CD4-positive, CD25-positive, alpha-beta regulatory T cell (primary cell): ENCODE measurements around the gene TECPR1. TPM values are rescaled to one million over a fixed set of nuclear protein-coding genes. Genes with fewer than 3 reads are reported as not detected.

Source experiments
- ATAC-seq, 2 donors: fragments of 150-1000 bp; cut with Tn5 transposase; one replicate each; pipeline ENCODE4 v1.10.0; 2021; ENCODE audit warnings: low read depth in 2 of 2, moderate number of reproducible peaks in 2 of 2, moderate library complexity in 1 of 2
- DNase-seq, 3 donors: peaks; one replicate each; pipeline versions ENCODE4 v3.0.0 to v3.0.0-alpha.2; 2012 to 2022; ENCODE audit warnings: mixed read lengths in 1 of 3
- H3K27ac ChIP-seq: one replicate; pipeline ENCODE4 v1.7.0; 2013; ENCODE audit warnings: mild to moderate bottlenecking, low read length; ENCODE audit not compliant: insufficient read depth, poor library complexity, severe bottlenecking
- H3K27me3 ChIP-seq: one replicate; pipeline ENCODE4 v1.7.0; 2013; ENCODE audit warnings: low read length; ENCODE audit not compliant: control insufficient read depth, insufficient read depth
- H3K36me3 ChIP-seq: one replicate; pipeline ENCODE4 v1.7.0; 2013; ENCODE audit warnings: mild to moderate bottlenecking, low read length, moderate library complexity; ENCODE audit not compliant: control insufficient read depth, insufficient read depth
- H3K4me1 ChIP-seq: 2 replicates; pipeline ENCODE4 v1.7.0; 2013; ENCODE audit warnings: mild to moderate bottlenecking, low read length; ENCODE audit not compliant: insufficient read depth, control insufficient read depth, poor library complexity, severe bottlenecking
- H3K4me3 ChIP-seq: one replicate; pipeline ENCODE4 v1.7.0; 2013; ENCODE audit warnings: low read depth, mild to moderate bottlenecking, low read length, moderate library complexity
- H3K9me3 ChIP-seq, 2 experiments: 1 replicate in 1 of 2; 2 replicates in 1 of 2; pipeline ENCODE4 v1.7.0; 2013; ENCODE audit warnings: low read length in 2 of 2, mild to moderate bottlenecking in 1 of 2, moderate library complexity in 1 of 2; ENCODE audit not compliant: control insufficient read depth in 2 of 2
- H3K27ac Mint-ChIP-seq, 3 donors: one replicate each; pipeline ENCODE4 v1.8.0; 2020 to 2022; ENCODE audit warnings: mild to moderate bottlenecking in 3 of 3, mixed read lengths in 3 of 3, moderate library complexity in 2 of 3
- H3K27me3 Mint-ChIP-seq: one replicate; pipeline ENCODE4 v1.8.0; 2022; ENCODE audit warnings: mild to moderate bottlenecking, mixed read lengths
- H3K36me3 Mint-ChIP-seq: one replicate; pipeline ENCODE4 v1.8.0; 2020; ENCODE audit warnings: mixed read lengths
- H3K4me1 Mint-ChIP-seq, 4 donors: one replicate each; pipeline ENCODE4 v1.8.0; 2020 to 2022; ENCODE audit warnings: mixed read lengths in 4 of 4, mild to moderate bottlenecking in 1 of 4
- H3K4me3 Mint-ChIP-seq, 4 donors: one replicate each; pipeline ENCODE4 v1.8.0; 2020 to 2022; ENCODE audit warnings: mild to moderate bottlenecking in 4 of 4, mixed read lengths in 4 of 4, moderate library complexity in 3 of 4
- H3K9me3 Mint-ChIP-seq, 7 donors: one replicate each; pipeline ENCODE4 v1.8.0; 2020 to 2022; ENCODE audit warnings: mixed read lengths in 7 of 7, mild to moderate bottlenecking in 3 of 7, moderate library complexity in 2 of 7
- polyA plus RNA-seq, 4 donors: library from polyadenylated mRNA; unstranded; fragments of 300-500 nt; fragmentation: Illumina TruSeq; gene quantifications; one replicate each; pipeline ENCODE4 v1.2.3, GENCODE V29; 2021
- total RNA-seq: library from RNA; stranded (reverse); gene quantifications from one replicate; pipeline ENCODE4 v1.2.3, GENCODE V29; 2022

The TECPR1 gene
- total and polyA plus RNA-seq, 5 donors from 2014 or later: 11.0 to 118 (median 20.1) TPM

DNA sequence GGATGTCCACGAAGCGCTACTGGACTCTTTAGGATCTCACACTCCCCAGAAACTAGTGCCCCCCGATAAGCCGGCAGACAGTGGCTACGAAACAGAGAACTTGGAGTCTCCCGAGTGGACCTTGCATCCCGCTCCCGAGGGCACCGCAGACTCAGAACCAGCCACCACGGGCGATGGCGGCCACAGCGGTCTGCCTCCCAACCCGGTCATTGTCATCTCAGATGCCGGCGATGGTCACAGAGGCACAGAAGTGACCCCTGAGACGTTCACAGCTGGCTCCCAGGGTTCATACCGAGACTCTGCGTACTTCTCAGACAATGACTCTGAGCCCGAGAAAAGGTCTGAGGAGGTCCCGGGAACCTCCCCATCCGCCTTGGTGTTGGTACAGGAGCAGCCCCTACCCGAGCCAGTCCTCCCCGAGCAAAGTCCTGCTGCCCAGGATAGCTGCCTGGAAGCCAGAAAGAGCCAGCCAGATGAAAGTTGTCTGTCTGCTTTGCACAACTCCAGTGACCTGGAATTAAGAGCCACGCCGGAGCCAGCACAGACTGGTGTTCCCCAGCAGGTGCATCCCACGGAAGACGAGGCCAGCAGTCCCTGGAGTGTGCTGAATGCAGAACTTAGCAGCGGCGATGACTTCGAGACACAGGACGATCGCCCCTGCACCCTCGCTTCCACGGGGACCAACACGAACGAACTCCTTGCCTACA lies 58.4 kb downstream of the TECPR1 start:
- Mint-ChIP-seq H3K27me3 (no peaks in the 10 kb centered on the region), H3K9me3 (peaks cover 0 to 1% (median 0%) of the 10 kb centered on the region in 7 donors), H3K27ac (no peak overlapping the region), H3K4me3 (no peak overlapping the region), H3K36me3 (peaks cover 43% of the 10 kb centered on the region), H3K4me1 (peaks cover 0 to 14% (median 5%) of the 10 kb centered on the region in 4 donors)
- Histone ChIP-seq H3K36me3 (peaks cover 66% of the 10 kb centered on the region), H3K9me3 (no peaks in the 10 kb centered on the region), H3K4me3 (no peak overlapping the region), H3K27me3 (no peaks in the 10 kb centered on the region), H3K27ac (no peak overlapping the region), H3K4me1 (no peaks in the 10 kb centered on the region)
- ATAC-seq (no peak), DNase-seq (no peak)

- H3K27me3 ChIP-seq: no peaks in the 10 kb centered on the region
- no peaks in the 10 kb centered on the region for H3K9me3 ChIP-seq
- Mint-ChIP-seq H3K4me1 (peaks cover 0 to 14% (median 5%) of the 10 kb centered on the region in 4 donors), H3K27me3 (no peaks in the 10 kb centered on the region), H3K9me3 (peaks cover 0 to 1% (median 0%) of the 10 kb centered on the region in 7 donors), H3K4me3 (no peak overlapping the region), H3K27ac (no peak overlapping the region), H3K36me3 (peaks cover 47% of the 10 kb centered on the region)
- peaks cover 61% of the 10 kb centered on the region for H3K36me3 ChIP-seq
- no peak overlapping the region for H3K4me3 ChIP-seq
- DNase-seq (no peak), ATAC-seq (no peak)
- no peaks in the 10 kb centered on the region for H3K4me1 ChIP-seq
- no peak overlapping the region for H3K27ac ChIP-seq
Measured at GRCh38 chr7:98192781-98193457, 59.1 kb downstream of the TECPR1 start.

DNA sequence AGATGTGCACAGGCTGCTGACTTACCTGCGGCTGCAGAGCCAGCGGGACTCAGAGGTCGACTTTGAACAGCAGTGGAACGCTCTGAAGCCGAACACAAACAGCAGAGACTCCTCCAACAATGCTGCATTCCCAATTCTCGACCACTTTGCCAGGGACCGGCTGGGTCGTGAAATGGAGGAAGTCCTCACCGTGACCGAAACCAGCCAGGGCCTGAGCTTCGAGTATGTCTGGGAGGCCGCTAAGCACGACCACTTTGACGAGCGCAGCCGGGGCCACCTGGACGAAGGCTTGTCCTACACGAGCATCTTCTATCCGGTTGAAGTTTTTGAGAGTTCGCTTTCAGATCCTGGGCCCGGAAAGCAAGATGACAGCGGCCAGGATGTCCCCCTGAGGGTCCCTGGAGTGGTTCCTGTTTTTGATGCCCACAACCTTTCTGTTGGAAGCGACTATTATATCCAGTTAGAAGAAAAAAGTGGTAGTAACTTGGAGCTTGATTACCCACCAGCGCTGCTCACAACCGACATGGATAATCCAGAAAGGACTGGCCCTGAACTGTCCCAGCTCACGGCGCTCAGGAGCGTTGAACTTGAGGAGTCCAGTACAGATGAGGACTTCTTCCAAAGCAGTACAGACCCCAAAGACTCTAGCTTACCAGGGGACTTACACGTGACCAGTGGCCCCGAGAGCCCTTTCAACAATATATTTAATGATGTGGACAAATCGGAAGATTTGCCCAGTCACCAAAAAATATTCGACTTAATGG lies 60.2 kb downstream of the TECPR1 start:
- peaks cover 54% of the 10 kb centered on the region for H3K36me3 Mint-ChIP-seq
- no peak overlapping the region for H3K27ac Mint-ChIP-seq

GRCh38 chr7:98189559-98189958 lies 62.5 kb downstream of the TECPR1 start:
- peaks cover 0 to 9% (median 5%) of the 10 kb centered on the region in 4 donors for H3K4me1 Mint-ChIP-seq
- Histone ChIP-seq H3K27ac (no peak overlapping the region), H3K9me3 (no peaks in the 10 kb centered on the region), H3K4me1 (no peaks in the 10 kb centered on the region), H3K4me3 (no peak overlapping the region), H3K36me3 (peaks cover 49% of the 10 kb centered on the region), H3K27me3 (no peaks in the 10 kb centered on the region)
- H3K4me3 Mint-ChIP-seq: no peak overlapping the region
- ATAC-seq (no peak), DNase-seq (no peak)
- H3K27me3 Mint-ChIP-seq: no peaks in the 10 kb centered on the region
- H3K9me3 Mint-ChIP-seq: peaks cover 0 to 2% (median 0%) of the 10 kb centered on the region in 7 donors
- peak overlapping the region in 1 of 3 donors; percentile 39 for H3K27ac Mint-ChIP-seq
- peaks cover 52% of the 10 kb centered on the region for H3K36me3 Mint-ChIP-seq

More for the DNA sequence above, 60.2 kb downstream of the TECPR1 start:
- DNase-seq: no peak
- Histone ChIP-seq H3K36me3 (peaks cover 56% of the 10 kb centered on the region), H3K27ac (no peak overlapping the region), H3K4me3 (no peak overlapping the region), H3K9me3 (no peaks in the 10 kb centered on the region), H3K27me3 (no peaks in the 10 kb centered on the region), H3K4me1 (no peaks in the 10 kb centered on the region)
- Mint-ChIP-seq H3K27me3 (no peaks in the 10 kb centered on the region), H3K9me3 (peaks cover 0 to 2% (median 0%) of the 10 kb centered on the region in 7 donors), H3K4me3 (no peak overlapping the region), H3K4me1 (peaks cover 0 to 10% (median 5%) of the 10 kb centered on the region in 4 donors)
- ATAC-seq: no peak

GRCh38 chr7:98187138-98187502 lies 64.9 kb downstream of the TECPR1 start:
- Histone ChIP-seq H3K36me3 (peaks cover 24% of the 10 kb centered on the region), H3K9me3 (no peaks in the 10 kb centered on the region), H3K4me1 (no peaks in the 10 kb centered on the region), H3K27ac (no peak overlapping the region), H3K4me3 (no peak overlapping the region), H3K27me3 (no peaks in the 10 kb centered on the region)
- Mint-ChIP-seq H3K9me3 (peaks cover 0 to 2% (median 0%) of the 10 kb centered on the region in 7 donors), H3K27ac (no peak overlapping the region), H3K4me3 (no peak overlapping the region), H3K36me3 (peaks cover 50% of the 10 kb centered on the region), H3K4me1 (peaks cover 0 to 9% (median 5%) of the 10 kb centered on the region in 4 donors), H3K27me3 (no peaks in the 10 kb centered on the region)
- DNase-seq (no peak), ATAC-seq (no peak)

DNA sequence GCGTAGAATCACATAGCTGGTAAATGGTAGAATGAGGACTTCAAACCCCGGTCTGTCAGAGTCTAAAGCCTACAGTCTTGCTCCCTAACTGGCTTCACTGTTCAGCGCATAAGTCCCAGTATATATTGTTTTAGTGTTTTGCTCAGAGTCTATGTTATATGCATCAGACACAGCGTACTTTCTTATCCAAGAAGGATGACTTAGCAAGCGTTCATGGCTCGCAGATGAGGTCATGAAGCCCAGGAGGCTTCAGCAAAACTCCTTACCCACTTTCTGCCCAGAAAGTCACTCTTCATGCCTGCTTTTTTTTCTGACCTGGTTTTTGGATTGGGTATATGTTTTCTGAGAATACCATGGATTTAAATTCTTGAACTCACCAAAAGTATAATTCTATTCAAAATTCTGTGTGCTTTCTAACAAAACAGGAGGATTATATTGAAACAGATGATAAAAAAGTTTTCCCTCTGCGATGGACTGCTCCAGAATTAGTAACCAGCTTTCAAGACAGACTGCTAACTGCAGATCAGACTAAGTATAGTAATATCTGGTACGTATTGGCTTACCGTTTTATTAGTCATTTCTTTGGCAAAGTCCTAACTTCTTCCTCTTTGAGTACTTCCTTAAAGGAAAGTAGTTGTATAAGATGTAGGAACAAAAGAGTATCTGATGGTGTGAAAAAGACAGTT lies 65.4 kb downstream of the TECPR1 start:
- Mint-ChIP-seq H3K4me1 (peaks cover 0 to 9% (median 5%) of the 10 kb centered on the region in 4 donors), H3K27me3 (no peaks in the 10 kb centered on the region), H3K36me3 (peaks cover 50% of the 10 kb centered on the region), H3K4me3 (peak overlapping the region in 1 of 4 donors; percentile 2), H3K27ac (no peak overlapping the region), H3K9me3 (peaks cover 0 to 2% (median 0%) of the 10 kb centered on the region in 7 donors)
- Histone ChIP-seq H3K36me3 (peaks cover 19% of the 10 kb centered on the region), H3K27me3 (no peaks in the 10 kb centered on the region), H3K4me3 (no peak overlapping the region), H3K9me3 (no peaks in the 10 kb centered on the region), H3K4me1 (no peaks in the 10 kb centered on the region), H3K27ac (no peak overlapping the region)
- ATAC-seq (no peak), DNase-seq (no peak)

DNA sequence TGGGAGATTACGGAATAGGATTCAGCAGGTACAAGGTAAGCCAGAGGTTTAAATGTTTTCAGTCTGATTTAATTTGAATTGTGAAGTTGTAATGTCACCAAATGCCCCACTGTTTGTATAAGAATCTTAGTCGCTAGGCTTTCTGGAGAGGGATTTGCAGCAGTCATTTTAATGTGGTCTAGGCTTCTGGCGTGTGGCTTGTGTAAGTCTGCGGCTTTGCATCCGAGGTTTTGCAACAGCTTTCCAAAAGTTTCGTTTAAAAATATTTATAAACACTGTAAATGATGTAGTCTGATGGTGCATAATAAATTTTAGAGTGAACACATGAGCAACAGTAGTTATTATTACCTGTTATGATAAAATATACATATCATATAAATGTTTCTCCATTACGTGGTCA lies 66.9 kb downstream of the TECPR1 start:
- no peaks in the 10 kb centered on the region for H3K27me3 Mint-ChIP-seq
- Histone ChIP-seq H3K4me1 (no peaks in the 10 kb centered on the region), H3K36me3 (peaks cover 12% of the 10 kb centered on the region), H3K9me3 (no peaks in the 10 kb centered on the region), H3K4me3 (no peak overlapping the region), H3K27me3 (no peaks in the 10 kb centered on the region), H3K27ac (no peak overlapping the region)
- H3K27ac Mint-ChIP-seq: no peak overlapping the region
- ATAC-seq (no peak), DNase-seq (no peak)
- H3K4me3 Mint-ChIP-seq: no peak overlapping the region
- peaks cover 45% of the 10 kb centered on the region for H3K36me3 Mint-ChIP-seq
- H3K4me1 Mint-ChIP-seq: peaks cover 0 to 9% (median 7%) of the 10 kb centered on the region in 4 donors
- peaks cover 0 to 2% (median 0%) of the 10 kb centered on the region in 7 donors for H3K9me3 Mint-ChIP-seq
